Trophoblast cell (in vitro differentiated cells and primary cell): ENCODE data around the gene SLC15A3.
A peak's percentile ranks its signal among the peaks of the same experiment; 100 is the strongest.

ENCODE experiments used
- DNase-seq, 2 donors: peaks; one replicate each; pipeline ENCODE4 v3.0.0-alpha.2; 2016
- H2AFZ ChIP-seq: 2 replicates; pipeline ENCODE4 v1.6.1; 2013; ENCODE audit warnings: low read length, moderate library complexity, mild to moderate bottlenecking; ENCODE audit not compliant: insufficient read depth, poor library complexity
- H2AK5ac ChIP-seq: 2 replicates; pipeline ENCODE4 v1.6.1; 2013; ENCODE audit warnings: mild to moderate bottlenecking, low read length
- H2BK120ac ChIP-seq: 2 replicates; pipeline ENCODE4 v1.6.1; 2013; ENCODE audit warnings: low read length, mild to moderate bottlenecking, moderate library complexity; ENCODE audit not compliant: insufficient read depth, poor library complexity
- H2BK12ac ChIP-seq: 2 replicates; pipeline ENCODE4 v1.6.1; 2013; ENCODE audit warnings: mild to moderate bottlenecking, low read length, moderate library complexity
- H2BK5ac ChIP-seq: 2 replicates; pipeline ENCODE4 v1.6.1; 2013; ENCODE audit warnings: low read length, low read depth, moderate library complexity, mild to moderate bottlenecking; ENCODE audit not compliant: poor library complexity
- H3K14ac ChIP-seq: 2 replicates; pipeline ENCODE4 v1.6.1; 2013; ENCODE audit warnings: mild to moderate bottlenecking, low read length
- H3K18ac ChIP-seq: 2 replicates; pipeline ENCODE4 v1.6.1; 2013; ENCODE audit warnings: mild to moderate bottlenecking, low read length
- H3K23ac ChIP-seq: 2 replicates; pipeline ENCODE4 v1.6.1; 2013; ENCODE audit warnings: low read length
- H3K27ac ChIP-seq: 2 replicates; pipeline ENCODE4 v1.5.1; 2013; ENCODE audit warnings: low read depth, mild to moderate bottlenecking, inconsistent platforms, low read length, moderate library complexity
- H3K27me3 ChIP-seq: 2 replicates; pipeline ENCODE4 v1.6.1; 2013; ENCODE audit warnings: inconsistent platforms, mild to moderate bottlenecking, low read length, moderate library complexity; ENCODE audit not compliant: insufficient read depth
- H3K36me3 ChIP-seq, 2 experiments: 1 replicate in 1 of 2; 2 replicates in 1 of 2; pipeline ENCODE4 v1.6.1; 2013; ENCODE audit warnings: low read length in 2 of 2, mild to moderate bottlenecking in 2 of 2, moderate library complexity in 1 of 2; ENCODE audit not compliant: insufficient read depth in 2 of 2, control insufficient read depth in 1 of 2
- H3K4ac ChIP-seq: 2 replicates; pipeline ENCODE4 v1.6.1; 2013; ENCODE audit warnings: low read depth, mild to moderate bottlenecking, low read length, moderate library complexity
- H3K4me1 ChIP-seq, 2 experiments: 1 replicate in 1 of 2; 2 replicates in 1 of 2; pipeline ENCODE4 v1.6.1; 2013; ENCODE audit warnings: low read length in 2 of 2, mild to moderate bottlenecking in 2 of 2, moderate library complexity in 1 of 2; ENCODE audit not compliant: insufficient read depth in 2 of 2, control insufficient read depth in 1 of 2
- H3K4me2 ChIP-seq: 2 replicates; pipeline ENCODE4 v1.6.1; 2013; ENCODE audit warnings: inconsistent platforms, mild to moderate bottlenecking, low read length, moderate library complexity
- H3K4me3 ChIP-seq: 2 replicates; pipeline ENCODE4 v1.5.1; 2013; ENCODE audit warnings: mild to moderate bottlenecking, low read depth, low read length, inconsistent platforms
- H3K79me1 ChIP-seq: one replicate; pipeline ENCODE4 v1.6.1; 2013; ENCODE audit warnings: low read length
- H3K79me2 ChIP-seq: 2 replicates; pipeline ENCODE4 v1.6.1; 2013; ENCODE audit warnings: low read length, mild to moderate bottlenecking; ENCODE audit not compliant: control insufficient read depth, insufficient read depth, poor library complexity
- H3K9ac ChIP-seq: 2 replicates; pipeline ENCODE4 v1.6.1; 2013; ENCODE audit warnings: mild to moderate bottlenecking, low read length
- H3K9me3 ChIP-seq: 2 replicates; pipeline ENCODE4 v1.6.1; 2013; ENCODE audit warnings: low read depth, mild to moderate bottlenecking, control low read depth, inconsistent platforms, low read length; ENCODE audit not compliant: insufficient read depth
- H4K12ac ChIP-seq: 2 replicates; pipeline ENCODE4 v1.6.1; 2013; ENCODE audit warnings: low read depth, mild to moderate bottlenecking, low read length, moderate library complexity
- H4K8ac ChIP-seq: 2 replicates; pipeline ENCODE4 v1.6.1; 2013; ENCODE audit warnings: low read depth, mild to moderate bottlenecking, low read length, moderate library complexity
- H4K91ac ChIP-seq: one replicate; pipeline ENCODE4 v1.6.1; 2013; ENCODE audit warnings: low read depth, mild to moderate bottlenecking, low read length, moderate library complexity
- WGBS: extraction: QIAGEN DNeasy Blood & Tissue Kit; methylation state at CpG from one replicate; pipeline ENCODE4 v1.1.7; 2013; ENCODE audit warnings: missing lambda C conversion rate; ENCODE audit not compliant: insufficient read length, insufficient coverage; ENCODE audit errors: extremely low coverage; 5-methylcytosine and 5-hydroxymethylcytosine counted together

The SLC15A3 gene

GRCh38 chr11:60985501-60985900 is 33.5 kb upstream of the SLC15A3 start:
- Histone ChIP-seq H3K27me3 (no peaks in the 10 kb centered on the region), H3K14ac (no peak overlapping the region)

GRCh38 chr11:60984636-60985035 is 32.7 kb upstream of the SLC15A3 start:
- Histone ChIP-seq H4K12ac (no peak overlapping the region), H3K36me3 (no peaks in the 10 kb centered on the region), H3K18ac (no peak overlapping the region), H2BK120ac (no peak overlapping the region), H3K27ac (no peak overlapping the region), H4K91ac (no peak overlapping the region), H3K4me2 (no peak overlapping the region), H4K8ac (no peak overlapping the region), H3K4me3 (no peak overlapping the region), H3K27me3 (no peaks in the 10 kb centered on the region), H2AK5ac (no peak overlapping the region), H2AFZ (no peak overlapping the region), H3K23ac (no peak overlapping the region), H3K79me1 (no peaks in the 10 kb centered on the region), H3K14ac (no peak overlapping the region), H3K4ac (no peak overlapping the region), H3K4me1 (peaks cover 0 to 2% of the 10 kb centered on the region in 2 experiments), H3K9ac (no peak overlapping the region), H3K9me3 (no peaks in the 10 kb centered on the region), H2BK12ac (no peak overlapping the region), H3K79me2 (no peaks in the 10 kb centered on the region), H2BK5ac (no peak overlapping the region)
- DNase-seq: peak in 1 of 2 donors; percentile 10
- WGBS: no CpG with 5 or more reads among the region's 4 CpGs

More at GRCh38 chr11:60985501-60985900, 33.5 kb upstream of the SLC15A3 start:
- no CpG with 5 or more reads among the region's 2 CpGs for WGBS
- no peaks in the 10 kb centered on the region for H3K36me3 ChIP-seq
- H3K79me1 ChIP-seq: no peaks in the 10 kb centered on the region
- no peak overlapping the region for H4K8ac ChIP-seq
- H4K12ac ChIP-seq: no peak overlapping the region
- no peak overlapping the region for H2BK5ac ChIP-seq
- H4K91ac ChIP-seq: no peak overlapping the region
- H3K18ac ChIP-seq: no peak overlapping the region
- H3K23ac ChIP-seq: no peak overlapping the region
- no peaks in the 10 kb centered on the region for H3K9me3 ChIP-seq
- peaks cover 0 to 2% of the 10 kb centered on the region in 2 experiments for H3K4me1 ChIP-seq
- H2BK120ac ChIP-seq: no peak overlapping the region
- no peak overlapping the region for H3K27ac ChIP-seq
- H2AK5ac ChIP-seq: no peak overlapping the region
- no peak overlapping the region for H3K9ac ChIP-seq
- no peaks in the 10 kb centered on the region for H3K79me2 ChIP-seq
- no peak overlapping the region for H2AFZ ChIP-seq
- H3K4ac ChIP-seq: no peak overlapping the region
- no peak overlapping the region for H3K4me2 ChIP-seq
- DNase-seq: no peak
- H2BK12ac ChIP-seq: no peak overlapping the region
- H3K4me3 ChIP-seq: no peak overlapping the region

GRCh38 chr11:60984149-60984548 is 32.2 kb upstream of the SLC15A3 start:
- Histone ChIP-seq H4K91ac (no peak overlapping the region), H3K4ac (no peak overlapping the region), H3K4me1 (peaks cover 0 to 2% of the 10 kb centered on the region in 2 experiments), H3K27me3 (no peaks in the 10 kb centered on the region), H2BK5ac (no peak overlapping the region), H2BK120ac (no peak overlapping the region), H3K9ac (no peak overlapping the region), H3K9me3 (no peaks in the 10 kb centered on the region), H3K36me3 (no peaks in the 10 kb centered on the region), H3K4me2 (no peak overlapping the region), H3K27ac (no peak overlapping the region), H3K23ac (no peak overlapping the region), H3K4me3 (no peak overlapping the region), H3K14ac (no peak overlapping the region), H2AK5ac (no peak overlapping the region), H3K79me2 (no peaks in the 10 kb centered on the region), H2AFZ (no peak overlapping the region), H2BK12ac (no peak overlapping the region), H4K8ac (no peak overlapping the region), H3K79me1 (no peaks in the 10 kb centered on the region), H4K12ac (no peak overlapping the region), H3K18ac (no peak overlapping the region)
- WGBS: no CpG with 5 or more reads among the region's 6 CpGs
- no peak for DNase-seq

- H3K4me3 ChIP-seq: no peak overlapping the region
- no peak overlapping the region for H4K12ac ChIP-seq
- H4K8ac ChIP-seq: no peak overlapping the region
- no peak overlapping the region for H3K4ac ChIP-seq
- H3K79me2 ChIP-seq: no peaks in the 10 kb centered on the region
- no peak overlapping the region for H3K4me2 ChIP-seq
- no peak overlapping the region for H3K18ac ChIP-seq
- no peak overlapping the region for H2BK5ac ChIP-seq
- no peak overlapping the region for H2AFZ ChIP-seq
- no peaks in the 10 kb centered on the region for H3K27me3 ChIP-seq
- no peaks in the 10 kb centered on the region for H3K36me3 ChIP-seq
- no peaks in the 10 kb centered on the region for H3K79me1 ChIP-seq
- H3K23ac ChIP-seq: no peak overlapping the region
- no peak overlapping the region for H4K91ac ChIP-seq
- no peak overlapping the region for H2AK5ac ChIP-seq
- H3K14ac ChIP-seq: no peak overlapping the region
- no peak overlapping the region for H3K27ac ChIP-seq
- no peak for DNase-seq
- H2BK12ac ChIP-seq: no peak overlapping the region
- peaks cover 0 to 2% of the 10 kb centered on the region in 2 experiments for H3K4me1 ChIP-seq
- no peaks in the 10 kb centered on the region for H3K9me3 ChIP-seq
- no peak overlapping the region for H3K9ac ChIP-seq
- H2BK120ac ChIP-seq: no peak overlapping the region
- no CpG with 5 or more reads among the region's 8 CpGs for WGBS
These were observed 30.2 kb upstream of the SLC15A3 start for GRCh38 chr11:60982184-60982583.
